A673 (cell line): Measurements from ENCODE around the gene SLC2A3. TPM values are rescaled to one million over a fixed set of nuclear protein-coding genes. Genes with fewer than 3 reads are reported as not detected.
A peak's percentile ranks its signal among the peaks of the same experiment; 100 is the strongest.

Experiments used
- BruUV-seq: library from RNA; stranded (reverse); fragments of 400-500 nt; replicated peaks from 2 replicates; lab custom pipeline; 2021; lab: Mats Ljungman, UMichigan
- CTCF ChIA-PET: fragments of 300-600 bp; sonication (Branson Sonifier 250); formaldehyde crosslinking; loops from one replicate; lab custom pipeline; 2022; ENCODE audit warnings: antibody characterized with exemption; lab: Charles Lee
- POLR2A ChIA-PET: fragments of 300-600 bp; sonication (Branson Sonifier 250); formaldehyde crosslinking; loops from one replicate; lab custom pipeline; 2022; ENCODE audit warnings: antibody characterized with exemption; ENCODE audit not compliant: low non-redundant PET; lab: Charles Lee
- DNase-seq: peaks from one replicate; pipeline ENCODE4 v3.0.0-alpha.2; 2015; ENCODE audit warnings: low spot score
- H3K27ac ChIP-seq: fragments of 200-600 bp; sonication (generic); 2 replicates; pipeline ENCODE4 v1.5.1; 2016; ENCODE audit warnings: mixed run types, low read depth, mild to moderate bottlenecking, mixed read lengths, antibody characterized with exemption, low read length; ENCODE audit not compliant: poor library complexity, severe bottlenecking
- H3K27me3 ChIP-seq: fragments of 200-600 bp; sonication (generic); replicated peaks from 2 replicates; pipeline ENCODE4 v1.6.1; 2017; ENCODE audit warnings: mixed run types, low read depth, mild to moderate bottlenecking, mixed read lengths, antibody characterized with exemption, low read length; ENCODE audit not compliant: insufficient read depth, poor library complexity
- H3K36me3 ChIP-seq: fragments of 200-600 bp; sonication (generic); 2 replicates; pipeline ENCODE4 v1.6.1; 2016; ENCODE audit warnings: mixed run types, mild to moderate bottlenecking, mixed read lengths, antibody characterized with exemption, low read length; ENCODE audit not compliant: insufficient read depth, poor library complexity, severe bottlenecking
- H3K4me1 ChIP-seq: fragments of 200-600 bp; sonication (generic); 2 replicates; pipeline ENCODE4 v1.6.1; 2017; ENCODE audit warnings: mixed run types, mild to moderate bottlenecking, mixed read lengths, antibody characterized with exemption, low read length; ENCODE audit not compliant: insufficient read depth, poor library complexity, severe bottlenecking
- H3K4me3 ChIP-seq: fragments of 200-600 bp; sonication (generic); 2 replicates; pipeline ENCODE4 v1.5.1; 2016; ENCODE audit warnings: low read depth, mixed run types, mild to moderate bottlenecking, mixed read lengths, low read length; ENCODE audit not compliant: poor library complexity, severe bottlenecking
- H3K9me3 ChIP-seq: fragments of 200-600 bp; sonication (generic); 2 replicates; pipeline ENCODE4 v1.6.1; 2016; ENCODE audit warnings: mixed run types, low read depth, mild to moderate bottlenecking, mixed read lengths, antibody characterized with exemption, low read length; ENCODE audit not compliant: poor library complexity, severe bottlenecking
- CTCF ChIP-seq: fragments of 300-800, 200-600 bp; sonication (generic); conservative IDR thresholded peaks from 2 replicates; pipeline ENCODE4 v1.5.1; 2017; ENCODE audit warnings: low read depth, mild to moderate bottlenecking, antibody characterized with exemption, low read length, moderate library complexity, mixed read lengths
- EZH2 ChIP-seq: fragments of 200-600 bp; sonication (generic); IDR thresholded peaks from 2 replicates; pipeline ENCODE4 v1.6.1; 2017; ENCODE audit warnings: borderline replicate concordance, low read depth, mild to moderate bottlenecking, mixed read lengths, antibody characterized with exemption, low read length; ENCODE audit not compliant: poor library complexity, severe bottlenecking
- intact Hi-C: fragments of 100-400 bp; cut with micrococcal nuclease; formaldehyde crosslinking; loops from one replicate; pipeline ENCODE4 v1.10.0; 2022; ENCODE audit not compliant: unreplicated experiment
- total RNA-seq: library from RNA; stranded (reverse); gene quantifications from 2 replicates; pipeline ENCODE4 v1.2.3, GENCODE V29; 2021

SLC2A3 gene
- total RNA-seq, 1 experiment from 2014 or later, result 30.2 TPM

DNA sequence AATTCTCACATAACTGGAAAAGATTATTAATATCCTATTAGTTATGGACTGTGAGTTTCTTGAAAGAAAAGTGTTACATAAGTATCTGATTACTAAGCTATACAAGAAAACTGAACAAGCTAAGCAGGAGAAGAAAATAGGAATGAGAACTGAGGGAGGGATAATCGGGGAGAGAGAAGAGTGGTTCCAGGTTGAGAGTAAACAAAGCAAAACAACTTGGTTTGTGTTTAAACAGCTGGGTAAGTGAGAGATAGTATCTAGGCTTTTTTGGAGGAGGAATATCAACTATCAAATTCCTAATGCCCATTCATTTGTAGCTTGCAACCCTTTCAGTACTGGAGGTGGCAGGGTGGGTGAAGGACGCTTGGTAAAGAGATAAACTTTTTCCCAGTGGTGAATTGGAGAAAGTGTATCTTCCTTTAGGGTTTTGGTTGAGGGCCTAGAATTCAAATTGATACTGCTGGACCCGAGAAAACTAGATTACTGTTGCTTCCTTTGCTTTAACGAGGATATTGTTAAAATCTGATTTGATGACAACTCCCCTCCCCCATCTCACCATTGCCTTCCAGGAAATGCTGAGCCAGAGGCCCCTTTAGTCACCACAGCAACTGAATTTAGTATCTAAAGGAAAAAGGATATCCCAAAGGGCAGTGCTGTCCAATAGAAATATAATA, 2.0 kb upstream of the SLC2A3 start:
- CTCF ChIA-PET, result interaction anchor here (0.6 to 2.7 kb wide), 2 partner anchors 8 to 23 kb away, joined by 6 to 24 read pairs; no protein-coding TSS in a partner anchor
- intact Hi-C loops, result loop anchor here (5.0 kb wide), 1 partner anchor 34 kb away; no protein-coding TSS in a partner anchor
- DNase-seq, result peak; percentile 67
- Histone ChIP-seq H3K4me3 (no peak overlapping the region), H3K27ac (peak overlapping the region; percentile 70), H3K27me3 (no peaks in the 10 kb centered on the region), H3K9me3 (no peaks in the 10 kb centered on the region), H3K36me3 (peaks cover under 1% of the 10 kb centered on the region), H3K4me1 (peaks cover 35% of the 10 kb centered on the region)
- TF ChIP-seq CTCF (peak; percentile 50), EZH2 (no peak)
- BruUV-seq, result no TSS peak
- POLR2A ChIA-PET, result interaction anchor here (0.6 kb wide), 1 partner anchor 33 kb away, joined by 3 read pairs; no protein-coding TSS in a partner anchor

GRCh38 chr12:7934889-7935492, 996 bp downstream of the SLC2A3 start:
- Histone ChIP-seq H3K36me3 (peaks cover 28% of the 10 kb centered on the region), H3K27ac (peak overlapping the region; percentile 70), H3K4me1 (peaks cover 35% of the 10 kb centered on the region), H3K9me3 (no peaks in the 10 kb centered on the region), H3K27me3 (no peaks in the 10 kb centered on the region), H3K4me3 (peak overlapping the region; percentile 59)
- ChIA-PET POLR2A (no interaction called here), CTCF (no interaction called here)
- intact Hi-C loops, result loop anchor here (5.0 kb wide), 2 partner anchors 37 to 302 kb away; no protein-coding TSS in a partner anchor
- DNase-seq, result no peak
- no TSS peak for BruUV-seq
- no peak for TF ChIP-seq CTCF
- TF ChIP-seq EZH2, result no peak

- ChIA-PET POLR2A (no interaction called here), CTCF (interaction anchor here (0.6 to 2.0 kb wide), 10 partner anchors 26 to 197 kb away, joined by 3 to 30 read pairs (median 10); no protein-coding TSS in a partner anchor)
- peaks cover 35% of the 10 kb centered on the region for H3K4me1 ChIP-seq
- H3K27ac ChIP-seq, result peak overlapping the region; percentile 70
- no peak for DNase-seq
- H3K36me3 ChIP-seq, result peaks cover 32% of the 10 kb centered on the region
- no peaks in the 10 kb centered on the region for H3K27me3 ChIP-seq
- TF ChIP-seq EZH2, result no peak
- TF ChIP-seq CTCF, result no peak
- peak overlapping the region; percentile 59 for H3K4me3 ChIP-seq
- intact Hi-C loops, result loop anchor here (5.0 kb wide), 1 partner anchor 303 kb away; no protein-coding TSS in a partner anchor
- no peaks in the 10 kb centered on the region for H3K9me3 ChIP-seq
- no TSS peak for BruUV-seq
Observed at GRCh38 chr12:7934091-7934888, 1.7 kb downstream of the SLC2A3 start.
